SU-DHL-6 (cell line): ENCODE results near the gene FES.

Experiments
- H2AFZ ChIP-seq: fragments of 200-600 bp; sonication (generic); 2 replicates; pipeline ENCODE4 v1.6.1; 2014; ENCODE audit warnings: low read depth, mild to moderate bottlenecking, moderate library complexity, mixed read lengths, antibody characterized with exemption, low read length; ENCODE audit not compliant: severe bottlenecking
- H3F3A ChIP-seq: fragments of 200-600 bp; shearing (Covaris generic); 2 replicates; pipeline ENCODE4 v1.6.0; 2016; ENCODE audit warnings: antibody characterized with exemption, mild to moderate bottlenecking; ENCODE audit not compliant: insufficient read depth
- H3K27ac ChIP-seq: fragments of 200-600 bp; sonication (generic); 2 replicates; pipeline ENCODE4 v1.5.1; 2016; ENCODE audit warnings: low read depth, mild to moderate bottlenecking, low read length, moderate library complexity, mixed read lengths
- H3K27me3 ChIP-seq: fragments of 200-600 bp; sonication (generic), shearing (Covaris generic); 2 replicates; pipeline ENCODE4 v1.6.0; 2014; ENCODE audit warnings: mild to moderate bottlenecking, low read length
- H3K36me3 ChIP-seq: fragments of 200-600 bp; sonication (generic); 2 replicates; pipeline ENCODE4 v1.6.1; 2014; ENCODE audit warnings: mild to moderate bottlenecking, low read length, mixed read lengths
- H3K4me2 ChIP-seq: fragments of 300-600, 200-600 bp; shearing (Covaris generic), sonication (generic); 2 replicates; pipeline ENCODE4 v1.6.0; 2014; ENCODE audit warnings: low read length, low read depth, mild to moderate bottlenecking; ENCODE audit not compliant: poor library complexity, severe bottlenecking
- H3K4me3 ChIP-seq: fragments of 200-600 bp; sonication (generic); 2 replicates; pipeline ENCODE4 v1.5.1; 2014; ENCODE audit warnings: antibody characterized with exemption, low read length, mild to moderate bottlenecking, mixed read lengths; ENCODE audit not compliant: insufficient read depth, poor library complexity, severe bottlenecking
- H3K79me2 ChIP-seq: fragments of 200-600 bp; sonication (generic); 2 replicates; pipeline ENCODE4 v1.6.1; 2014; ENCODE audit warnings: mild to moderate bottlenecking, low read length, moderate library complexity; ENCODE audit not compliant: insufficient read depth
- H3K9ac ChIP-seq: fragments of 200-600 bp; sonication (generic); 2 replicates; pipeline ENCODE4 v1.7.0; 2014; ENCODE audit warnings: mild to moderate bottlenecking, low read length
- H3K9me2 ChIP-seq: fragments of 200-600 bp; sonication (generic); replicated peaks from 2 replicates; pipeline ENCODE4 v1.6.1; 2014; ENCODE audit warnings: low read length; ENCODE audit not compliant: insufficient read depth
- H3K9me3 ChIP-seq: fragments of 200-600 bp; sonication (generic); 2 replicates; pipeline ENCODE4 v1.6.1; 2014; ENCODE audit warnings: low read length, mixed read lengths; ENCODE audit not compliant: insufficient read depth
- H4K20me1 ChIP-seq: fragments of 200-600 bp; sonication (generic); 2 replicates; pipeline ENCODE4 v1.6.1; 2014; ENCODE audit warnings: low read depth, mild to moderate bottlenecking, antibody characterized with exemption, low read length, moderate library complexity, mixed read lengths
- EZH2phosphoT487 ChIP-seq: fragments of 200-600 bp; sonication (generic), shearing (Covaris generic); conservative IDR thresholded peaks from 2 replicates; pipeline ENCODE4 v1.6.1; 2018; ENCODE audit warnings: mild to moderate bottlenecking, antibody characterized with exemption, low read length, moderate library complexity, mixed read lengths
- TF ChIP-seq, protein P1 (sequence below): fragments of 200-600 bp; sonication (generic); IDR thresholded peaks from one replicate; pipeline ENCODE4 v1.5.1; 2017; ENCODE audit warnings: antibody characterized with exemption, mild to moderate bottlenecking, low read length, moderate library complexity; ENCODE audit not compliant: insufficient read depth, poor library complexity, severe bottlenecking

The FES gene

DNA sequence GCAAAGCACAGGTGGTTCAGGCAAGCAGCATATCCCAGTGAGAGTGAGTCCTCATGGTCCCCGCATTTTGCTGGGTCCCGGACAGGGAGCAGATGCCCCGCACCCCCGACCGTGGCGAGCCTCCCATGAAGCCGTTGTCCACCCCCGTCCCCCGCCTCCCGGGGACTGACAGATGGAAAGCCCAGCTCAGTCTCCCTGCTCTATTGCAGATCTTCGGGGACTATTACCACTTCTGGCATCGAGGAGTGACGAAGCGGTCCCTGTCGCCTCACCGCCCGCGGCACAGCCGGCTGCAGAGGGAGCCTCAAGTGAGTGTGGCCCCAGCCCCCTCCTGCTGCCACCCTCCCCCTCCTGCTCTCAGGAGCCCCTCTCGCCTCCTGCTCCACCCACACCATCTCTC, 8.3 kb upstream of the FES start:
- Histone ChIP-seq H3K36me3 (no peaks in the 10 kb centered on the region), H3K79me2 (no peaks in the 10 kb centered on the region), H3K4me2 (no peak overlapping the region), H2AFZ (no peak overlapping the region), H3F3A (no peaks in the 10 kb centered on the region), H3K9ac (no peak overlapping the region), H3K4me3 (no peak overlapping the region), H3K27me3 (no peaks in the 10 kb centered on the region), H3K27ac (no peak overlapping the region), H3K9me2 (no peaks in the 10 kb centered on the region), H4K20me1 (no peaks in the 10 kb centered on the region), H3K9me3 (no peaks in the 10 kb centered on the region)
- TF ChIP-seq, protein P1, sequence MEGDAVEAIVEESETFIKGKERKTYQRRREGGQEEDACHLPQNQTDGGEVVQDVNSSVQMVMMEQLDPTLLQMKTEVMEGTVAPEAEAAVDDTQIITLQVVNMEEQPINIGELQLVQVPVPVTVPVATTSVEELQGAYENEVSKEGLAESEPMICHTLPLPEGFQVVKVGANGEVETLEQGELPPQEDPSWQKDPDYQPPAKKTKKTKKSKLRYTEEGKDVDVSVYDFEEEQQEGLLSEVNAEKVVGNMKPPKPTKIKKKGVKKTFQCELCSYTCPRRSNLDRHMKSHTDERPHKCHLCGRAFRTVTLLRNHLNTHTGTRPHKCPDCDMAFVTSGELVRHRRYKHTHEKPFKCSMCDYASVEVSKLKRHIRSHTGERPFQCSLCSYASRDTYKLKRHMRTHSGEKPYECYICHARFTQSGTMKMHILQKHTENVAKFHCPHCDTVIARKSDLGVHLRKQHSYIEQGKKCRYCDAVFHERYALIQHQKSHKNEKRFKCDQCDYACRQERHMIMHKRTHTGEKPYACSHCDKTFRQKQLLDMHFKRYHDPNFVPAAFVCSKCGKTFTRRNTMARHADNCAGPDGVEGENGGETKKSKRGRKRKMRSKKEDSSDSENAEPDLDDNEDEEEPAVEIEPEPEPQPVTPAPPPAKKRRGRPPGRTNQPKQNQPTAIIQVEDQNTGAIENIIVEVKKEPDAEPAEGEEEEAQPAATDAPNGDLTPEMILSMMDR: no peak

DNA sequence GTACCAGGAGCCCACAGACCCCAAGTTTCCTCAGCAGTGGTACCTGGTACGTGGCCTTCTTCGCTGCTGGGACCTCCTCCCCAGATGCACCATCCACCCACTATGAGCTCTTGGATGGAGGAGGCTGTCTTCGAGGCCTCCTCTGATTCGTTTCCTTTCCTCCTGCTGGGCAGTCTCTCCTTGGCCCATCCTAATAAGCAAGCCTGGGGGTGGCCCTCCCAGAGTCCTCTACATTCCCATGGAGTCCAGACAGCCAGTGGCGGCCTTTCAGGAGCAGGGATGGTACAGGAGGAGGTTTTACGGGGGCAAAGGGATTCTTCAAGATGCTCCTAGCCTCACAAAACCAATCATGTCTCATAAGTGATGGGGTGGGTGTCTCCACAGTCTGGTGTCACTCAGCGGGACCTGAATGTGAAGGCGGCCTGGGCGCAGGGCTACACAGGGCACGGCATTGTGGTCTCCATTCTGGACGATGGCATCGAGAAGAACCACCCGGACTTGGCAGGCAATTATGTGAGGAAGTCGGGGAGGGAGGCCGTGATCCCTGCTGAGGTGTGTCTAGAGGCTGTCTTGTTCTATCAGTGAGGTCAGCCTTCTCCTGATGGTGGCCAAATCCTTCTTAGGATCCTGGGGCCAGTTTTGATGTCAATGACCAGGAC, 7.7 kb upstream of the FES start:
- Histone ChIP-seq H4K20me1 (no peaks in the 10 kb centered on the region), H3F3A (no peaks in the 10 kb centered on the region), H3K27me3 (no peaks in the 10 kb centered on the region), H3K27ac (no peak overlapping the region), H3K4me3 (no peak overlapping the region), H2AFZ (no peak overlapping the region), H3K36me3 (no peaks in the 10 kb centered on the region), H3K9ac (no peak overlapping the region), H3K4me2 (no peak overlapping the region), H3K79me2 (no peaks in the 10 kb centered on the region), H3K9me3 (no peaks in the 10 kb centered on the region), H3K9me2 (no peaks in the 10 kb centered on the region)
- TF ChIP-seq, protein P1: no peak
- TF ChIP-seq EZH2phosphoT487: no peak

DNA sequence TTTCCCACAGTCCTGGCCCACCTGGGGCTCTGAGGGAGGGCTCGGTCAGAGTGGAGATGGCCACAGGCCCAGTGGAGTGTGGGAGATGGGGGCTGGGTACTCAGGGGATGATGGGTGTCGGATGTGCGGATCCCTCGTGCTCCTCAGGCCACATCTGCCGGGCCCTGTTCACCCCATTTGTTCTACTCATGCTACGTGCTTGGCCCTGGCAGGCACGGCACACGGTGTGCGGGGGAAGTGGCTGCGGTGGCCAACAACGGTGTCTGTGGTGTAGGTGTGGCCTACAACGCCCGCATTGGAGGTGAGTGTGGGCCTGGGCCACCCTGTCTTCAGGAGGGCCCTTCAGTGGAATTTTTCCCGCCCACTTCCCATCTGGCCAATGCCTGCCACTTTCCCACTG, 7.0 kb upstream of the FES start:
- Histone ChIP-seq H3K27me3 (no peaks in the 10 kb centered on the region), H2AFZ (no peak overlapping the region), H3K4me3 (no peak overlapping the region), H3K4me2 (no peak overlapping the region), H3K9me3 (no peaks in the 10 kb centered on the region), H3K9ac (no peak overlapping the region), H3F3A (no peaks in the 10 kb centered on the region), H4K20me1 (no peaks in the 10 kb centered on the region), H3K9me2 (no peaks in the 10 kb centered on the region), H3K36me3 (no peaks in the 10 kb centered on the region), H3K79me2 (no peaks in the 10 kb centered on the region), H3K27ac (no peak overlapping the region)
- no peak for TF ChIP-seq EZH2phosphoT487
- TF ChIP-seq, protein P1: no peak
